HG03521 (cell line): Measurements from ENCODE around the gene FOCAD.
A peak's percentile ranks its signal among the peaks of the same experiment; 100 is the strongest.

Experiments used
- ATAC-seq: cut with Tn5 transposase; IDR thresholded peaks from one replicate; pipeline ENCODE4 v1.9.1; 2021; ENCODE audit warnings: mild to moderate bottlenecking, moderate library complexity; ENCODE audit not compliant: unreplicated experiment

FOCAD gene

DNA sequence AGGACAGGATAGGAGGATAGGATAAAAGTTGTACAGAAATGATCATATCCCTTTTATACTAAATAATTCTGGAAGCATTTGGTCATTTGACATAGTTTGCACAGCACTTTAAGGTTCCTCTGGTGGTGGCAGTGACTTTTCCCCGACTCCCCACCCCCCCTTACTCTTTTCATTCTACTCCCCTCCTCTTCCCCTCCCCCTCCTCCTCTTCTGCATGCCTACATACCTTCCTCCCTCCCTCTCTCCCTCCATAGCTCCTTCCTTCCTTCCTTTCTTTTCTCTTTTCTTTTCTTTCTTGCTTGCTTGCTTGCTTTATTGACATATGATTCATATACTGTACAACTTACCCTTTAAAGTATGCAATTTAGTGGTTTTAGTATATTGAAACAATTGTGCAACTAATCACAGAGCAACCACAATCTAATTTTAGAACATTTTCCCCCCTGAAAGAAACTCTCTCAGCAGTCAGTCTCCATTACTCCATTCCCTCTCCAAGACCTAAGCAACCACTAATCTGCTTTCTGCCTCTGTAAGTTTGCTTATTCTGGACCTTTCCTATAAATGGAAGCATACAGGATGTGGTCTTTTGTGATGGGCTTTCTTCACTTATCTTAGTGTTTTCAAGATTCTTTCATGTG, 188.4 kb downstream of the FOCAD start:
- ATAC-seq, result no peak

DNA sequence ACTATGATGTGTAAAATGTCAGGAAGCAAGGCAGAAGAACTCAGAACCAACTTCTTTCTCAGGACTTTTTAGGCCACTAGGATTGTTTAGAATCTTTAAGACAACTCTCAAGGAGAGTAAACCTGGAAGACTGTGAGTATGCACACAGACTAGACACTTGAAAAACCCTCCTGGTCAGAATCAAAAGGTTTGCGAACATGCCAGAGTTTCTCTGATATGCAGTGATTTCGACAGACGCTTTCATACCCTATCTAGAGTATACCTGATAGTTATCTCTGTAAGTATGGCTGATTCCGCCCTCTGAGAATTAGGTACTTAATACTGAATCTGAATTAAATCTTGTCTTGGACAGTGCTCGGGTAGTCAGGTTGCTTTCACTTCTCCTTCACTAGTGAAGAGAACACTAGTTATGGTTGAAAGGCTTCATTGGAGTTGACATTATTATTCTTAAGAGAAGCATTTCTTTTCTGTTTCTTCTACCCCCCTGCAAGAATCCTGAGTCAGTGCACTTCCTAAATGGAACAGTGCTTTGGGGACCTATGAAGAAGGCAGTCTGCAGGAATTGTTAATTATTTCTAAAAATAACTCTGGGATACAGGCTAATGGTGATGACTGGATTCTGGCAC, 189.3 kb downstream of the FOCAD start:
- ATAC-seq, result no peak

DNA sequence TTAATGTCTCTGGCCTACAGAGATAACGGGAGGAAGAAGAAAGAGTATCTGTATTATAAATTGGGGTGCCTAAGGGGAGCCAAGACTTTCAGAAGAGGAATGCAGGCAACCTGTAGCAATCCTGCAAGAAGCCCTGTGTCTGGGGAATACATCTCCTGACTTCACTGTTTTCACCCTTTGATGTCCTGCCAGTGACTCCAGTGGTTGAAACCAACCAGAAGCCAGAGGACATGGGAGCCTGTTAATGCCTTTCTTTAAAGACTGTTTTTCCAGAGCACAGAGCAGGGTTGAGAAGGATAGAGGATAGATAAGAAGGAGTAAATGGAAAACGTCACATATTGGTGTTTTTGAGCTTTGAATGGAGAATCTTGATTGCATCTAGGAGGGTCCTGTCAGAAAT, 196.2 kb downstream of the FOCAD start:
- ATAC-seq, result no peak

DNA sequence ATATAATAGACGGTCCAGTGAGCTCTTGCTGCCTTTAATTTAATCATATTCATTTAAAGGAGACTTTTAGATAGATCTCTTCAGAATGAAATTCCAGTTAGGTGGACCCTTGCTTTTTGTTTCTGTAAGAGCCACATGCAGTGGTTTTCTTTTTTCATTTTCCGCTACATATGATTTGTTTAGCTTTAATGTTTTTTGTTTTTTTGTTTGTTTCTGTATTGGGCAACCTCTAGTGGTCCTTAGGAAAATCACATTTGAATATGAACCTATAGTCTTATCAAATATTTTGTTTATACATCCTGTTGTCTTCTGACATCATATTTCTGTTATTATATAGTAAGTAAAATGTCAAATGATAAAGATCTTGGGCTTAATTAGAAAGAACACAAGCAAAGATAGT, 196.6 kb downstream of the FOCAD start:
- ATAC-seq, result no peak

DNA sequence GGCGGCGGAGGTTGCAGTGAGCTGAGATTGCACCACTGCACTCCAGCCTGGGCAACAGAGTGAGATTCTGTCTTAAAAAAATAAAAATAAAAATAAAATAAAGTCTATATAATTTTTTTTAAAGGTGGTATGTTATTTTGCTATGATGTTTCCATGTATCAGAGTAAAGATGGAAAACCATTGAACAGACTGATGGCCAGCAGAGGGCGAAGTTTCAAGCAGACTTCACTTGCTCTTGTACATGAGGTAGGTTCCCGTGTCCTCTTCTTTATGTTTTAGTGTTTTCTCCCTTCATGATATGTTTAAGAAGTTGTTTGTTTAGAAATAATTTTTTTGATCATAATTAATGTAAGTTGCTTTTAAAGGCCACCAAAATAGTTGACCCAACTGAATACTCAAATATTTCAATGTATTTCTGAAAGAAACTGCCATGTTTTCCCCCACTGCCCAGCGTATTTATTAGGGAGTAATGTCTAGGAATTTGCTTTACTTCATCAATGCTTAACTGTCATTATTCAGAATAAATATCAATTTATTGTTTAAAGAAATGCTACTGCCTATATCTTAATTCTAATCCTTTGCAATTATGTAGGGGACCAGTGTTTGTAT, 201.0 kb downstream of the FOCAD start:
- no peak for ATAC-seq

DNA sequence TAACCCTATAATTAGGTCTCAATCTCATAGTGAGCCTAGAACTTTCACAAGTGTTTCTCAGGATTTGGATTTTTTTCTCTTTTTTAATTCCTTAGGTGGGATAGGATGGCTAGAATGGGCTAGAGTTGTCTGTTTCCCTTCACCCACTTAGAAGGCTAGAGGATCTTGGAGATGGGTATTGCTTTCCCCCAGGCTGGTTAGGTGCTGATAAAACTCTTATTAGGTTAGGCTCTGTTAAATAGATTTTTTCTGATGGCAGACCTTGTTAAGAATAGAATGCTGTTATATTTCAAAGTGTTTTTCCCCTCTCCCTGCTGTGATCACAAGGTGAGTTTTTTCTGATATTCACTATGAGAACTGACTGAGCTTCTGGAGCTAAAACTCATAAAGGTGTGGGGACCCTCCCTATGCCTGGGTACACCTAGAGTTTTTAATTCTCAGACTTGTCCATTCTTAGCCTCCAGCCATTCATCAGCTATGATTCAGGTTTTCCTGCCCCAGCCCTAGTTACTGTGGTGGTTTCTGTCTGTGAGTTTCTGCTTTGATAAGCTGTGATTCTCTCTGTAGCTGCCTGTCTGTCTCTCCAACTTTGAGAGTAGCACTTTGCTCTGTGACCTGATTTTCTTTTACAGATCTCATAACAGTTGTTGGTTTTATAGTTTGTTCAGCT, 215.0 kb downstream of the FOCAD start:
- ATAC-seq, result no peak

DNA sequence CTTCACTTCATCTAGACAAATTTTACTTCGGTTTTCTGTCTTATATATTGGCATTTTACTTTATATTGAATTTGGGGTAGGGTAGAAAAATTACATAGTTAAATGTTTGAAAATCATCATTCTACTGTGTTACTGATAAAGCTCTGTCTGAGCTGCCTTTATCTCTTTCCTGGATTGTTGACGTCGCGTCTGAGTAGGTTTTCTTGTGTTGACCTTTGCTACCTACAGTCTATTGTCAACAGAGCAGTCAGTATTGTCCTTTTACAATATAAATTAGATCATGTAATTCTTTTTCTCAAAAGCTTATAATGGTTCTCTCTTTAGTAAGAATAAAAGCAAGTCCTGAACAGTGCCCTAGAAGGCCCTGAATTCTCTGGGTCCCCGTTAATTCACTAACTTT, 219.2 kb downstream of the FOCAD start:
- ATAC-seq, result no peak

DNA sequence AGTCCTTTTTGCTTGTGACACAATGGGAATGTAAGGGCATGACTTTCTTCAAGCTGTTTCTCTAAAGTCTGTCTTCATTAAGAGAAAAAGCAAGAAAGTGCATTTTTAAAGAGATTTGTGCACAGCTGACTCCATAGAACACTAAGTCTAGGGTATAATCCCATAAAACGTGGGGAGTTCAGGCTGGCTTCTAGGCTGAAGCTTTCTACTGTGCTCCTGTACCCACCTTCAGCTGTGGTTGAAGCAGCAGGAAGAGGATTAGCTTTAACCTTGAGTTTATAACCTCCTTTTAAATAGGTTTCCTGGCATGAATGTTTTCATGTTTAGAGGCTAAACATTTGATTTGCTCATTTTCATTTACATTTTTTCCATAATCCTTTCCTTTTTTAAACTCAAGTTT, 220.9 kb downstream of the FOCAD start:
- ATAC-seq, result no peak

DNA sequence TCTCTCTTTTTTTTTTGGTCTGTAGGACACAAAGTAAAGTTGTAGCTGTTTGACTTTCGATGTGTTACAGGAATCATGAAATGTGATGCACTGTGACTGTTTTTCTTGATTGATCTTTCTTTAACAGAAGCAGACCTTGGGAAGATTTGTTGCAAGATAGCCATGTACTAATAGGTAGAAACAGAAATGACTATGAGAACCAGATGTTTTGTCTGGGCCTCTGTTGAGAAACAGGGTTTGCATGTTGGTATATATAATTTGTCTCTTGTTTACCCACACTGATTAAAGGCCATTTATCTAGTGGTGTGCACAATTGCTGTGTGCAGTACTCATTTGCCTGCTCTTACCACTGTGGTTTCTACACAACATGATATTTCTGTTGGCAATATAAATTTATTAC, 222.3 kb downstream of the FOCAD start:
- no peak for ATAC-seq

DNA sequence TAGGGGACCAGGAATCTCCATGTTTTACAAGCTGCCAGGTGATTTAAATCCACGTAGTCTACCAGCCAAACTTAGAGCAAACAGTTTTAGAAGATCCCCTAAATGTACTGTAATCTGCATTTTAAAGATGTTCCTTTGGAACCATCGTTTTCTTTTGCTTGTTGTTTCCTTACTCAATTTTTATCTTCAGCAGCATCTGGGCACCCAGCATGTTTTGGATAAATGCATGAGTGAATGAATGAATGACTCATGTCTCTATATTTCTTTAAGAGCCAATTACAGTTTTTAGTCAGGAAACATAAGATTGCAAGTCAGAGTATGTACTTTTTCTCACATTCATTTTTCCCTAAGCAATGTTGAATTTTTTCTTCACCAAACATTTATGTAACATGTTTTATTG, 224.4 kb downstream of the FOCAD start:
- no peak for ATAC-seq

DNA sequence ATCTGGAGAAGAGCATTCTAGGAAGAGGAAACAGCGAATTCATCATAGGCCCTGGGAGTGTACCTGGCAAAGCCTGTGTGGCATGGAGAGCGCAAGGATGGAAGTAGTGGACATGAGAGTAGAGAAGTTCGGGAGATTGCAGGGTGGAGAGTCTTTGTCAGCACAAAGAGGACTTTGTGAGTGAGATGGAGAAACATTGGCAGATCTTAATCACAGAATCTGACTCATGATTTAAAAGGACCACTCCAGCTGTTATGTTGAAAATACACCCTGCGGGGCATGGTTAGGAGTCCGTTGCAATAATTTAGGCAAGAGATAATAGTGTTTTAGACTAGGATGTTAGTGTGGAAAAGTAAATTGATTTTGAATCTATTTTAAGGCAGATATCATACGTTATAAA, 230.5 kb downstream of the FOCAD start:
- no peak for ATAC-seq

DNA sequence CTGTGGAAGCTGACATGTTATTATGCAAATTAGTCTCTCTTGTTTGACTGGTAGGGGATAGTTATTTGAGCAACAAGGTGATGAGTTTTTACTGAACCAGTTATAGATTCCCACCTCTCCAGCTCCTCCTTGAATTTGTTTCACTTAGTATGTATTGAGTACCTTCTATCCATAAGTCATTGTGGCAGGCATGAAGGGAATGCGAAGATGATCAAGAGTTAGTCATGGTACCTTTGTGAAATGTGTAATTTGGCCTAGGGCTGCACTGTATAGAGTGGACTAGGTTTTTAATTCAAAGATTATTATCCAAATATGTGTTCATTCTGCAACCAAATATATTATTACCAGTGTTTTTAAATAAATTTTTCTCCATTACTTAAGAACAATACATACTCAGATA, 237.3 kb downstream of the FOCAD start:
- ATAC-seq, result no peak

DNA sequence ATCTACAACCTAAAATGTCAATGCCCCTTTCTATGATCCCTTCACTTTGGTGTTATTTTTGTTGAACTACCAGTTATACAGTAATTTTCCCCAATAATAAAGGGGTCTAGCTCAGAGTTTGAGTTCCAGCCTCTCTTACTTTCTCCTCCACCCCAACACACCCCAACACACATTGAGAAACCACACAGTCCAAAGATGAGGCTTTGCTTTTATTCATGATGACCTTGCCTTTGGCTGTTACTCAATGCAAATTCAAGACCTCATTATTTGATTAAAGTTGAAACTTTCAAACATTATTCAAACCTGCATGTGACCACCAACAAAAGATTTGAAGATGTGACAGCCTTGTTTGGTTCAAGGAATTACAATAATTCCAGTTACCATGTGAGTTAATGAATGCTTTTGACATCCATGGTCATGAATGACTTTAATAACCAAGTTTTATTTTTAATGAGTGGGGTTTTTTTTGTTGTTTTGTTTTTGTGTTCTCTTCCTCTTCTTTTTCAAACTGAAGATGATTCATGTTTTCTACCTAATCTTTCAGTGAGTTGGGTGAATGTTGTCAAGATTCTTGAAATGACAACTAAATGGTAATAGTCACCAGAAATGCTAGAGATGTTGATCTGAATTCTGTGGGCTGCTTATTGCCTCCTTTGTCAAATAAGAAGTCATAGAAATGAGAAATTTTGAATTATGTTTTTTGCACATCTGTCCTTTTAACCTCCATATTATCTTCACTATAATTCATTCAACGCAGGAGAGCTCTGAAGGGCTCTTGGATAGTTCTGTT, 241.4 kb downstream of the FOCAD start:
- no peak for ATAC-seq

DNA sequence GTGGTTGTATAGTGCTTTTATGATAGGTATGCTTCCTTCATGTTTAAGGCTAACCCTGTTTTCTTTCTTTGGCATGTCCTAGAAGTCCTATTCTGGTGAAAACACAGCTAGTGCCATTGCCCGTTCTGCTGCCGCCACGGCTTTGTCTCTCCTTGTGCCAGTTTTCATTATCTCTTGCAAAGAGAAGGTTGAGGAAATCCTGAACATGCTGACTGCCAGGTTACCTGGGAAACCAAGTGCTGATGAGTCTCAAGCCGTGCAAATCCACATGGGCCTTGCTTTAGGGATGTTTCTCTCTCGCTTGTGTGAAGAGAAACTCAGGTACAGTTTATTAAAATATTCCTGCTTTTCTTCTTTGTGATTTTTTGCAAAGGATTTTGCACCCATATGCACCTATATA, 245.2 kb downstream of the FOCAD start:
- no peak for ATAC-seq

DNA sequence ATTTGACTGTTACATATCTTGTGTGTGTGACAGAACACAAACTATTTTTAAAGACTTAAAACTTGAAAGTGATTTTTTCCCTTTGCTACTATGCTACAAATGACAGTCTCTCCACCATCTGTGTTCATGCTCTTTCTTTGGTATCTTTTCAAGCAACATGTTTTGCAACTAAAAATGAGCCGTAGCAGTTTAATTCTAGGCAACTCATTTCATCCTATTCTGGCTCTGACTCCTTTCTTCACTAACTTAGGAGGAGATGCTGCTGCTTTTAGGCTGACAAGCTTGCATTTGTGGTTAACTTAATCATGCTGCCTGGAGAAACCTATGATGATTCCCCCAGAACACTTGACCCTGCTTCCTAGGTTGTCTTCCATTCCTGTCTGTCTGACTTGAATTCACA, 246.8 kb downstream of the FOCAD start:
- ATAC-seq, result no peak

DNA sequence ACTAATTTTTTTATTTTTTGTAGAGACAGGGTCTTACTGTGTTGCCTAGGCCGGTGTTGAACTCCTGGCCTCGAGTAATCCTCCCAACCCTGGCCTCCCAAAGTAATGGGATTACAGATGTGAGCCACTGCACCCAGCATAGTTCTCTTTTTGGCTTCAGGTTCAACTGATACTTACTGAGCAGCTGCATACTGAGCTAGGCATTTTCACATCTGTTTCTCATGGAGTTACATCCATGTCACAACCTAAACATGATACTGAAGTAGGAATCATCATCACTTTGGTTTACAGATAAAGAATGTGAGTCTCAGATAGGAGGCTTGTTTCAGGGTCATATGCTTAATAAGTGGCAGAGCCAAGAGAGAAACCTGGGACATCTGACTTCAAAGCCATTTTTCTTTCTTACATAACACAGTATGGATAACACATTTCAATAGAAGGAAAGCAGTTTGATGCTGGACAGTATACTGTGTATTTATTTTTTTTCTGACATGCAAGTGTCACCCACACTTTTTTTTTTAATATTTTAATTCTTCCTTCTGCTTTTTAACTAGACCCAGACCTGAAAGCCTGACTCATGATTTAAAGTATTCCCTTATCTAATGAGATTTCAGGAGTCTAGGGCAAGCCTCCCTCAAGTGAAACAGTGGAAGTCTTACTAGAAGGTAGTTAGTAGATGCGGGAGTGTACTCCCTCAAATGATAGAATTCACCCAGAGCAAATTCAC, 256.6 kb downstream of the FOCAD start:
- ATAC-seq, result no peak

DNA sequence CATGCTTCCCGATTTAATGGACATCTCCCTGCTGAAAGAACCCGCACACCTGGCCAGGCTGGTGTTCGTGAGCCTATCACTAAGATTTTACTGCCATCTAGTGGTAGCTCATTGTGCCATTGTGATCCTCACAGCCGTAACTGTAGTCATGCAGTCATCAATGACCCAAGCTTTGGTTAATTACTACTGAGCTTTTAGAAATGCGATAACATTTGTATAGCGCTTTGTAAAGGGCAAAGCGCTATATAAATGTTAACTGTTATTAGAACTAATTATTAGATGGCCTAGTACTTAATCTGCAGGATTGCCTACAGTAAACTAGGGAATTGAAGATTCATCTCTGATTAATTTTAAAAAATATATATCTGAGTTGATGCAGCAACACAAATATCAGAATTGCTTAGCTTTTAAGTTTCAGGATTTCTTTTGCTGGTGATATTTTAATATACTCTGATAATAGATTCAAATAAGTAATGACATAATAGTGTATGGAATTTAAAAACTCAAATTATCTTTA, 257.2 kb downstream of the FOCAD start:
- ATAC-seq, result peak; percentile 93

DNA sequence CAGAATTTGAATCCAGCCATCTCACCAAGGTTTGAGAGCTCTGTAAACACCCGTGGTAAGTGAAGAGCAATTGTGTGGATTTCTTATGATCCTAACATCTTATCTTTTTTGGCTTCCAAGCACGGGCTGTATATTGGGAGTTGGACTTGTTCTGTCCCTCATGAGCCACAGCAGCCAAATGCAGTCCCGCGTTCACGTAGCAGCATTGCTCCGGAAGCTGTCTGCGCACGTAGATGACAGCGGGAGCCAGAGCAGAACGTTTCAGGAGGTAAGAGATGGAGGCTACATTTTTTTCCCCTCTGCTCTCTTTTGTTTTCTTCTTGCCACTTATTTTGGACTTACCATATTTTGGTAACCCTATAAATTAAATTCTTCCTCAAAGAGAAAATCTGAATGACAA, 260.4 kb downstream of the FOCAD start:
- no peak for ATAC-seq

DNA sequence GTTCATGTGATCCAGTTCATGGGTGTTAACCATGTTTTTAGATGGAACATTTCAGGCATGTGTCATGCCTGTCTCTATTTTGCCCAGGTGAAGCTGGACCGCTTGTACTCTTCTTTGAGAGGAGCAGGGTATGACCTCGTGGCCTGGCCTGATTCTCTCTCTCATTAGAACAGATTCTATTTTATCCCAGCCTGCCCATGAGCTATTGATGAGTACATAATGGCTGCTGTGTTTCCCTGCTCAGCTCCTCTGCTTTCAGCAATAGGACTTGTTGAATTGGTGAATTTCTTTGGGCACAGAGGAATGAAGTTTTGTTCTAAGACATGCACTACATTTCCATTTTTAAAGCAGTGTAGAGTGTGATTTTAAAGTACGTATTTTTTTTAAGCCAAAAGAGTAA, 261.2 kb downstream of the FOCAD start:
- ATAC-seq, result no peak

DNA sequence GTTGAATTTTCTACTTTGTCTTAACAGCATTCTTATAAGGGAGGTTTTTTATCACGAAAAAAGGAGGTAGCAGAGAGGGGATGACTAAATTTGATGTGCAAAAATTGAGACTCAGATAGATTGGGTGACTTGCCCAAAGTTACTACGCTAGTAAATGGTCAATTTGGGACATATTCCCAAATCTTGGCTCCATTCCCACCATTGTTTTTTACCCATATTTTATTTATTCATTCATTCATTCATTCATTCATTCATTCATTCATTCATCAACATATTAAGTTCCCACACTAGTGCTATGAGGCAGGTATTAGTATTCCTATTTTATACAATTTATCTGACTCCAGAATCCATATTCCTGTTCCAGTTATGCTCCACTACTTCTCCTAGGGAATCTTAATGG, 261.8 kb downstream of the FOCAD start:
- no peak for ATAC-seq
